ENCODE data around the gene AURKA. TPM values are rescaled to one million over a fixed set of nuclear protein-coding genes. Genes with fewer than 3 reads are reported as not detected.

Gene AURKA
- total and polyA plus RNA-seq, 2 donors, result 4.1 to 38.2 TPM

- DNase-seq (ENCODE audit: low read depth in 6 of 9, low spot score in 9 of 9), result no peak
- H3K9me3 ChIP-seq (ENCODE audit: control insufficient read depth in 2 of 2, insufficient read depth in 1 of 2, low read length in 1 of 2), result no peaks in the 10 kb centered on the region
- H3K4me1 ChIP-seq (ENCODE audit: control insufficient read depth in 2 of 2, insufficient read depth in 2 of 2, low read length in 2 of 2), result no peaks in the 10 kb centered on the region
- H3K27ac ChIP-seq (ENCODE audit: low read depth in 1 of 2, low read length in 1 of 2), result no peak overlapping the region
- no peak overlapping the region for H3K4me3 ChIP-seq (ENCODE audit: low read length in 2 of 2)
- H3K36me3 ChIP-seq (ENCODE audit: control insufficient read depth in 2 of 2, insufficient read depth in 2 of 2, low read length in 1 of 2), result no peaks in the 10 kb centered on the region
- H3K27me3 ChIP-seq (ENCODE audit: control insufficient read depth in 2 of 2, insufficient read depth in 1 of 2, low read length in 1 of 2), result no peaks in the 10 kb centered on the region
- WGBS, result 58% methylated on average over 2 of the region's 2 CpGs
These were observed 68.8 kb downstream of the AURKA start for GRCh38 chr20:56323206-56323605.

- no peak for DNase-seq (ENCODE audit: low read depth in 6 of 9, low spot score in 9 of 9)
- H3K27me3 ChIP-seq (ENCODE audit: control insufficient read depth in 2 of 2, insufficient read depth in 1 of 2, low read length in 1 of 2), result no peaks in the 10 kb centered on the region
- H3K9me3 ChIP-seq (ENCODE audit: control insufficient read depth in 2 of 2, insufficient read depth in 1 of 2, low read length in 1 of 2), result no peaks in the 10 kb centered on the region
- no peaks in the 10 kb centered on the region for H3K4me1 ChIP-seq (ENCODE audit: control insufficient read depth in 2 of 2, insufficient read depth in 2 of 2, low read length in 2 of 2)
- 63% methylated on average over 4 of the region's 4 CpGs for WGBS
- H3K27ac ChIP-seq (ENCODE audit: low read depth in 1 of 2, low read length in 1 of 2), result no peak overlapping the region
- H3K4me3 ChIP-seq (ENCODE audit: low read length in 2 of 2), result no peak overlapping the region
- no peaks in the 10 kb centered on the region for H3K36me3 ChIP-seq (ENCODE audit: control insufficient read depth in 2 of 2, insufficient read depth in 2 of 2, low read length in 1 of 2)
These were observed 69.3 kb downstream of the AURKA start for GRCh38 chr20:56322681-56323080.

Other genes with a start within 250 kb of the AURKA start
- gene MC3R, start 143.5 kb downstream of the AURKA start, total RNA-seq, result not detected
- gene MC3R, start 143.5 kb downstream of the AURKA start, polyA plus RNA-seq, result 0.02 TPM
- gene FAM210B, start 33.2 kb downstream of the AURKA start, total RNA-seq, result 18.3 TPM
- gene FAM210B, start 33.2 kb downstream of the AURKA start, polyA plus RNA-seq, result 39.2 TPM
- gene CSTF1, start 430 bp upstream of the AURKA start, total RNA-seq, result 35.0 TPM
- gene CSTF1, start 430 bp upstream of the AURKA start, polyA plus RNA-seq, result 16.0 TPM
- gene CASS4, start 20.0 kb upstream of the AURKA start, total RNA-seq, result 2.8 TPM
- gene CASS4, start 20.0 kb upstream of the AURKA start, polyA plus RNA-seq, result 3.7 TPM
- 75.1 TPM for gene RTF2, start 76.4 kb upstream of the AURKA start, total RNA-seq
- gene RTF2, start 76.4 kb upstream of the AURKA start, polyA plus RNA-seq, result 91.6 TPM
- 0.14 TPM for gene FAM209A, start 132.5 kb upstream of the AURKA start, total RNA-seq
- 0.62 TPM for gene FAM209A, start 132.5 kb upstream of the AURKA start, polyA plus RNA-seq
- gene FAM209B, start 141.0 kb upstream of the AURKA start, total RNA-seq, result 0.42 TPM
- 3.3 TPM for gene FAM209B, start 141.0 kb upstream of the AURKA start, polyA plus RNA-seq
- 0.42 TPM for gene TFAP2C, start 237.1 kb upstream of the AURKA start, total RNA-seq
- 2.1 TPM for gene TFAP2C, start 237.1 kb upstream of the AURKA start, polyA plus RNA-seq